Sigmoid colon (tissue), 4 donors: ENCODE measurements around the gene OSCP1.

Experiments used
- EP300 ChIP-seq, 4 donors: sonication (generic); formaldehyde crosslinking; IDR thresholded peaks; one replicate each; pipeline ENCODE4 v1.6.1; 2017; ENCODE audit warnings: antibody characterized with exemption in 4 of 4
- POLR2A ChIP-seq, 2 donors: fragments of 450-650 bp; IDR thresholded peaks; one replicate each; pipeline ENCODE4 v1.6.1; 2016; ENCODE audit warnings: antibody characterized with exemption in 2 of 2, mild to moderate bottlenecking in 2 of 2, moderate library complexity in 2 of 2
- POLR2AphosphoS5 ChIP-seq, 4 donors: sonication (generic); formaldehyde crosslinking; IDR thresholded peaks; one replicate each; pipeline ENCODE4 v1.6.1; 2017; ENCODE audit warnings: antibody characterized with exemption in 4 of 4

GRCh38 chr1:36438715-36439114 is 11.5 kb downstream of the OSCP1 start:
- TF ChIP-seq POLR2A (IDR thresholded peaks at IDR 0.05) = no peak
- no peak for TF ChIP-seq EP300 (IDR thresholded peaks at IDR 0.05)
- TF ChIP-seq POLR2AphosphoS5 (IDR thresholded peaks at IDR 0.05) = no peak
